ENCODE data around the gene DOCK2.

GRCh38 chr5:169862391-169862811 is 225.3 kb downstream of the DOCK2 start:
- TF ChIP-seq CTCF (IDR thresholded peaks at IDR 0.05) (no peak), POLR2A (IDR thresholded peaks at IDR 0.05) (no peak)
